Stomach (tissue), 9 donors: ENCODE measurements around the gene SLC39A13. TPM values are rescaled to one million over a fixed set of nuclear protein-coding genes. Genes with fewer than 3 reads are reported as not detected.

Experiments used
- DNase-seq, 2 donors: peaks; one replicate each; pipeline versions ENCODE4 v3.0.0 to v3.0.0-alpha.2; 2013 to 2019
- H3K27ac ChIP-seq, 5 donors: fragments of 200-600 bp in 4 of 5; sonication (generic) in 4 of 5; one replicate each; pipeline ENCODE4 v1.5.1; 2013 to 2019; ENCODE audit warnings: mild to moderate bottlenecking in 1 of 5, moderate library complexity in 1 of 5
- H3K27me3 ChIP-seq, 3 donors: fragments of 200-600 bp; sonication (generic); one replicate each; pipeline ENCODE4 v1.5.1; 2017 to 2019; ENCODE audit warnings: mixed run types in 1 of 3
- H3K36me3 ChIP-seq, 4 donors: fragments of 200-600 bp; sonication (generic); 1 replicate in 3 of 4; 2 replicates in 1 of 4; pipeline ENCODE4 v1.5.1; 2016 to 2019
- H3K4me1 ChIP-seq, 4 donors: fragments of 200-600 bp; sonication (generic); one replicate each; pipeline ENCODE4 v1.5.1; 2016 to 2019
- H3K4me3 ChIP-seq, 4 donors: fragments of 200-600 bp; sonication (generic) in 3 of 4; one replicate each; pipeline ENCODE4 v1.5.1; 2016 to 2019; ENCODE audit warnings: mild to moderate bottlenecking in 1 of 4
- H3K9me3 ChIP-seq, 4 donors: fragments of 200-600 bp; sonication (generic); one replicate each; pipeline ENCODE4 v1.5.1; 2016 to 2019
- POLR2A ChIP-seq, 4 donors: fragments of 450-650 bp; IDR thresholded peaks; one replicate each; pipeline ENCODE4 v1.6.1; 2016; ENCODE audit warnings: antibody characterized with exemption in 4 of 4, control low read depth in 2 of 4, mild to moderate bottlenecking in 1 of 4, moderate library complexity in 1 of 4
- WGBS, 5 donors: extraction: QIAGEN DNeasy Blood & Tissue Kit in 3 of 5; methylation state at CpG; one replicate each; pipeline versions ENCODE4 v1.1.5 to v1.1.7; 2013 to 2018; 5-methylcytosine and 5-hydroxymethylcytosine counted together
- intact Hi-C: fragments of 100-400 bp; cut with DNase I; formaldehyde crosslinking; loops from one replicate; pipeline ENCODE4 v1.15.1; 2023; ENCODE audit warnings: low total_unique reads
- polyA plus RNA-seq, 3 donors: library from polyadenylated mRNA; stranded (reverse); fragments of 200-250 nt; gene quantifications; one replicate each; pipeline ENCODE4 v1.2.3, GENCODE V29; 2013
- small RNA-seq, 4 donors: library from RNA; depleted of rRNA; stranded (forward); fragments of <200 nt; gene quantifications; one replicate each; pipeline ENCODE3, GENCODE V24; 2016
- total RNA-seq, 5 donors: library from RNA; depleted of rRNA; stranded (reverse); fragments of >200 nt; gene quantifications; one replicate each; pipeline versions ENCODE4 v1.1.0 to v1.2.3, GENCODE V29; 2014 to 2016
- TF ChIP-seq, protein P1 (sequence below), 7 experiments: fragments of 450-650 bp in 4 of 7; fragments of 200-600 bp in 3 of 7; sonication (generic) in 3 of 7; IDR thresholded peaks; one replicate each; pipeline ENCODE4 v1.5.1; 2016 to 2019; ENCODE audit warnings: antibody characterized with exemption in 7 of 7, control low read depth in 2 of 7, mild to moderate bottlenecking in 1 of 7
- donor health status: healthy with polysubstance abuse.
- donor health status: Bipolar disorder and iron deficiency.
- donor health status: healthy.

The SLC39A13 gene
- total and polyA plus RNA-seq, 8 donors: 7.0 to 158 (median 25.9) TPM

DNA sequence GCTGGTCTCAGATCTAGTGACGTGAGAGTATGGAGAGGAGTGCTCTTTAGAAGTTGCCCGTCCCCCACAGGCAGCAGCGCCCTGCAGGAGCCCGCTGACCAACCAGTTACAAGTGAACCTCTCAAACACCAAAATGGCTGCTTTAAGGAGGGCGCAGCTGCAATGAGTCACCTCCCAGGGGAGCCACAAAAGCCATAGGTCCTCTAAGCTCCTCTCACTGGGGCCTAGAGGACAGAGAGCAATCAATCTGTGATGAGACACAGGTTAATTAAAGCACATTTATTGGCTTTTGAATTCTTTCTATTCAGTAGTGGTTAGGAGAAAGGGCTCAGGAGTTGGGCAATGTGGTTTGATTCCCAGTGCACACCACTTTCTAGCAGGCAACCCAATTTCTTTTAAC is 56.1 kb downstream of the SLC39A13 start:
- H3K4me3 ChIP-seq: no peak overlapping the region
- no peak for DNase-seq
- H3K27me3 ChIP-seq: no peaks in the 10 kb centered on the region
- H3K36me3 ChIP-seq: peaks cover 12 to 63% (median 52%) of the 10 kb centered on the region in 4 donors
- H3K9me3 ChIP-seq: no peaks in the 10 kb centered on the region
- H3K4me1 ChIP-seq: peaks cover 27 to 44% (median 37%) of the 10 kb centered on the region in 4 donors
- H3K27ac ChIP-seq: no peak overlapping the region
- 78 to 95% (median 90%) methylated on average over 5 of the region's 5 CpGs for WGBS, 5 donors
- intact Hi-C loops: no loop called here
- TF ChIP-seq, protein P1, sequence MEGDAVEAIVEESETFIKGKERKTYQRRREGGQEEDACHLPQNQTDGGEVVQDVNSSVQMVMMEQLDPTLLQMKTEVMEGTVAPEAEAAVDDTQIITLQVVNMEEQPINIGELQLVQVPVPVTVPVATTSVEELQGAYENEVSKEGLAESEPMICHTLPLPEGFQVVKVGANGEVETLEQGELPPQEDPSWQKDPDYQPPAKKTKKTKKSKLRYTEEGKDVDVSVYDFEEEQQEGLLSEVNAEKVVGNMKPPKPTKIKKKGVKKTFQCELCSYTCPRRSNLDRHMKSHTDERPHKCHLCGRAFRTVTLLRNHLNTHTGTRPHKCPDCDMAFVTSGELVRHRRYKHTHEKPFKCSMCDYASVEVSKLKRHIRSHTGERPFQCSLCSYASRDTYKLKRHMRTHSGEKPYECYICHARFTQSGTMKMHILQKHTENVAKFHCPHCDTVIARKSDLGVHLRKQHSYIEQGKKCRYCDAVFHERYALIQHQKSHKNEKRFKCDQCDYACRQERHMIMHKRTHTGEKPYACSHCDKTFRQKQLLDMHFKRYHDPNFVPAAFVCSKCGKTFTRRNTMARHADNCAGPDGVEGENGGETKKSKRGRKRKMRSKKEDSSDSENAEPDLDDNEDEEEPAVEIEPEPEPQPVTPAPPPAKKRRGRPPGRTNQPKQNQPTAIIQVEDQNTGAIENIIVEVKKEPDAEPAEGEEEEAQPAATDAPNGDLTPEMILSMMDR (IDR thresholded peaks at IDR 0.05): no peak
- TF ChIP-seq POLR2A (IDR thresholded peaks at IDR 0.05): no peak

Small RNA genes lying within 50 kb of the gene (small RNA-seq; reads per million reads assigned to genes)
- 0 reads per million in 4 donors for gene MIR4487

Other genes starting within 250 kb of the SLC39A13 start
- 100 to 1,000 TPM in 3 of 5 donors, 10 to 100 TPM in 2; 85.8 to 398 (median 121) TPM for gene ARFGAP2, start 231.7 kb upstream of the SLC39A13 start, total RNA-seq
- gene ARFGAP2, start 231.7 kb upstream of the SLC39A13 start, polyA plus RNA-seq: 10 to 100 TPM; 45.8 to 69.7 (median 54.7) TPM
- gene PACSIN3, start 222.2 kb upstream of the SLC39A13 start, total RNA-seq: 10 to 100 TPM in 3 of 5 donors, 1 to 10 TPM in 2; 6.4 to 38.4 (median 21.3) TPM
- 10 to 100 TPM; 19.6 to 59.0 (median 30.8) TPM for gene PACSIN3, start 222.2 kb upstream of the SLC39A13 start, polyA plus RNA-seq
- gene DDB2, start 193.6 kb upstream of the SLC39A13 start, total RNA-seq: 10 to 100 TPM; 16.3 to 63.0 (median 26.7) TPM
- 10 to 100 TPM; 18.2 to 64.6 (median 35.0) TPM for gene DDB2, start 193.6 kb upstream of the SLC39A13 start, polyA plus RNA-seq
- 100 to 1,000 TPM in 1 of 5 donors, 10 to 100 TPM in 4; 20.1 to 147 (median 52.0) TPM for gene ACP2, start 159.8 kb upstream of the SLC39A13 start, total RNA-seq
- gene ACP2, start 159.8 kb upstream of the SLC39A13 start, polyA plus RNA-seq: 10 to 100 TPM; 10.8 to 24.7 (median 21.6) TPM
- gene NR1H3, start 150.6 kb upstream of the SLC39A13 start, total RNA-seq: 10 to 100 TPM; 20.0 to 94.5 (median 36.6) TPM
- 100 to 1,000 TPM in 1 of 3 donors, 10 to 100 TPM in 2; 31.3 to 100 (median 47.2) TPM for gene NR1H3, start 150.6 kb upstream of the SLC39A13 start, polyA plus RNA-seq
- gene MADD, start 138.5 kb upstream of the SLC39A13 start, total RNA-seq: 100 to 1,000 TPM in 1 of 5 donors, 10 to 100 TPM in 4; 38.9 to 131 (median 54.0) TPM
- gene MADD, start 138.5 kb upstream of the SLC39A13 start, polyA plus RNA-seq: 10 to 100 TPM; 13.6 to 14.7 (median 14.2) TPM
- 10 to 100 TPM in 1 of 5 donors, under 1 TPM in 2, not detected in 2; 0.72 to 15.6 (median 0.73) TPM for gene MYBPC3, start 55.9 kb upstream of the SLC39A13 start, total RNA-seq
- gene MYBPC3, start 55.9 kb upstream of the SLC39A13 start, polyA plus RNA-seq: 1 to 10 TPM; 1.0 to 3.4 (median 2.1) TPM
- 1 to 10 TPM; 2.6 to 8.4 (median 7.0) TPM for gene SPI1, start 30.0 kb upstream of the SLC39A13 start, total RNA-seq
- 10 to 100 TPM in 2 of 3 donors, 1 to 10 TPM in 1; 8.2 to 24.3 (median 15.3) TPM for gene SPI1, start 30.0 kb upstream of the SLC39A13 start, polyA plus RNA-seq
- 100 to 1,000 TPM in 2 of 5 donors, 10 to 100 TPM in 2, 1 to 10 TPM in 1; 8.1 to 147 (median 65.9) TPM for gene PSMC3, start 17.8 kb downstream of the SLC39A13 start, total RNA-seq
- 100 to 1,000 TPM; 143 to 175 (median 145) TPM for gene PSMC3, start 17.8 kb downstream of the SLC39A13 start, polyA plus RNA-seq
- gene RAPSN, start 40.5 kb downstream of the SLC39A13 start, total RNA-seq: 1 to 10 TPM in 2 of 5 donors, not detected in 3; 1.1 to 1.2 TPM
- under 1 TPM in 1 of 3 donors, not detected in 2; 0.20 TPM for gene RAPSN, start 40.5 kb downstream of the SLC39A13 start, polyA plus RNA-seq
- 100 to 1,000 TPM in 2 of 5 donors, 10 to 100 TPM in 3; 39.7 to 206 (median 95.2) TPM for gene CELF1, start 144.5 kb downstream of the SLC39A13 start, total RNA-seq
- gene CELF1, start 144.5 kb downstream of the SLC39A13 start, polyA plus RNA-seq: 10 to 100 TPM; 12.7 to 18.5 (median 17.7) TPM
- gene PTPMT1, start 157.0 kb downstream of the SLC39A13 start, total RNA-seq: 100 to 1,000 TPM in 2 of 5 donors, 10 to 100 TPM in 3; 39.5 to 126 (median 80.6) TPM
- gene PTPMT1, start 157.0 kb downstream of the SLC39A13 start, polyA plus RNA-seq: 10 to 100 TPM; 36.4 to 62.1 (median 55.2) TPM
- 10 to 100 TPM in 3 of 5 donors, 1 to 10 TPM in 2; 2.7 to 19.8 (median 16.2) TPM for gene KBTBD4, start 170.4 kb downstream of the SLC39A13 start, total RNA-seq
- 10 to 100 TPM in 1 of 3 donors, 1 to 10 TPM in 2; 7.5 to 14.2 (median 8.0) TPM for gene KBTBD4, start 170.4 kb downstream of the SLC39A13 start, polyA plus RNA-seq
- 100 to 1,000 TPM in 1 of 5 donors, 10 to 100 TPM in 4; 28.6 to 143 (median 71.2) TPM for gene NDUFS3, start 170.5 kb downstream of the SLC39A13 start, total RNA-seq
- gene NDUFS3, start 170.5 kb downstream of the SLC39A13 start, polyA plus RNA-seq: 100 to 1,000 TPM; 128 to 210 (median 209) TPM
- 1 to 10 TPM in 1 of 5 donors, under 1 TPM in 1, not detected in 3; 0.37 to 1.2 TPM for gene FAM180B, start 178.1 kb downstream of the SLC39A13 start, total RNA-seq
- gene FAM180B, start 178.1 kb downstream of the SLC39A13 start, polyA plus RNA-seq: not detected
- 1 to 10 TPM in 3 of 5 donors, under 1 TPM in 1, not detected in 1; 0.87 to 8.4 (median 1.2) TPM for gene C1QTNF4, start 185.8 kb downstream of the SLC39A13 start, total RNA-seq
- 1 to 10 TPM in 2 of 3 donors, under 1 TPM in 1; 0.68 to 3.9 (median 2.7) TPM for gene C1QTNF4, start 185.8 kb downstream of the SLC39A13 start, polyA plus RNA-seq
- 10 to 100 TPM; 21.7 to 86.2 (median 49.6) TPM for gene MTCH2, start 234.0 kb downstream of the SLC39A13 start, total RNA-seq
- gene MTCH2, start 234.0 kb downstream of the SLC39A13 start, polyA plus RNA-seq: 10 to 100 TPM; 27.6 to 48.8 (median 37.2) TPM